Mammary epithelial cell (primary cell): ENCODE measurements around the gene DCN.

Experiments used
- EZH2 ChIP-seq: IDR thresholded peaks from 2 replicates; pipeline ENCODE4 v1.6.1; 2012; ENCODE audit warnings: low read length, inconsistent platforms, borderline replicate concordance
- TF ChIP-seq, protein P1 (sequence below), 2 donors: IDR thresholded peaks in 1 of 2; conservative IDR thresholded peaks in 1 of 2; 2 replicates each; pipeline ENCODE4 v1.5.1; 2011 to 2012; ENCODE audit warnings: inconsistent platforms in 2 of 2, low read length in 2 of 2, mild to moderate bottlenecking in 2 of 2, control low read depth in 1 of 2, low read depth in 1 of 2; ENCODE audit not compliant: insufficient read depth in 1 of 2; ENCODE audit errors: extremely low read depth in 1 of 2

DNA sequence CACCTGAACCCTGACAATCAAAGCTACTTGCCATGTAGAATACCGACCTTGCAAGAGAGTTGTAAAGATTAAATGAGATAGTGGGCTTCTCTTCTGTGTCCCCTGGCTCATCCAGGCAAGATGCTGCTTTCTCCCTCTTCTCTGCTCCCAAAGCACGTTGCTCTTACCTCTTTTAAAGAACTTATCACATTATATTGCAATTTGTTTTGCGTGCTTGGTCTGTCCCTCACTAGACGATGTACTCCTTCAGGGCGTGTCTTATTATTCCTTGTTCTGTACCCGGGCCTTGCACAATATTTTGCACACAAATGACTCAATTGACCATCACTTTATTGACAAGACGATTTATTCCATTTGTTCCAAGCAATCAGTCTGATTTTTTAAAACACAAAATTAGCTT is 3.3 kb downstream of the DCN start:
- TF ChIP-seq, protein P1, sequence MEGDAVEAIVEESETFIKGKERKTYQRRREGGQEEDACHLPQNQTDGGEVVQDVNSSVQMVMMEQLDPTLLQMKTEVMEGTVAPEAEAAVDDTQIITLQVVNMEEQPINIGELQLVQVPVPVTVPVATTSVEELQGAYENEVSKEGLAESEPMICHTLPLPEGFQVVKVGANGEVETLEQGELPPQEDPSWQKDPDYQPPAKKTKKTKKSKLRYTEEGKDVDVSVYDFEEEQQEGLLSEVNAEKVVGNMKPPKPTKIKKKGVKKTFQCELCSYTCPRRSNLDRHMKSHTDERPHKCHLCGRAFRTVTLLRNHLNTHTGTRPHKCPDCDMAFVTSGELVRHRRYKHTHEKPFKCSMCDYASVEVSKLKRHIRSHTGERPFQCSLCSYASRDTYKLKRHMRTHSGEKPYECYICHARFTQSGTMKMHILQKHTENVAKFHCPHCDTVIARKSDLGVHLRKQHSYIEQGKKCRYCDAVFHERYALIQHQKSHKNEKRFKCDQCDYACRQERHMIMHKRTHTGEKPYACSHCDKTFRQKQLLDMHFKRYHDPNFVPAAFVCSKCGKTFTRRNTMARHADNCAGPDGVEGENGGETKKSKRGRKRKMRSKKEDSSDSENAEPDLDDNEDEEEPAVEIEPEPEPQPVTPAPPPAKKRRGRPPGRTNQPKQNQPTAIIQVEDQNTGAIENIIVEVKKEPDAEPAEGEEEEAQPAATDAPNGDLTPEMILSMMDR (conservative IDR thresholded peaks at IDR 0.05 in 1 of 2, IDR thresholded peaks at IDR 0.05 in 1 of 2; ENCODE audit: extremely low read depth in 1 of 2, insufficient read depth in 1 of 2, low read depth in 1 of 2, low read length in 2 of 2) = no peak
- TF ChIP-seq EZH2 = no peak
